Measurements from ENCODE around the gene FZD2.

FZD2 gene

DNA sequence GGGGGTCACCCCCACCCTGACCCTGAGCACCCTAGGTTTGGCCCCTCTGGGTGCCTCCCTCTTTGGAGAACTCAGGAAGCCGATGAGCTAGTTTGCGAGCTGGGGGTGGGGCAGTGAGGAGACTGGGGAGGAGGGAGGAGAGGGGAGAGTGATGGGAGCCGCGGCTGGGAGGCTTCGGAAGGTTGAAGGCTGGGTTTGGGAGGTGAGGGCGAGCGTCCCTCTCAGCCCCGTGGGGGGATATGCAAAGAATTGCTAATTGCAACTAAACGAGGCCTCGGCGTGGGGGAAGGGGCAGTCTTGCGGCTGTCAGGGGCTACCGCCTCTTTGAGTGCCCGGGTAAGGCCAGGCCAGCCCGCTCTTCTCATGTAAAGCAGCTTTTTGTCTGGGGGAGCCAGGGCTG, 17.6 kb upstream of the FZD2 start:
- DNase-seq (ENCODE audit: low spot score), result no peak
- Mint-ChIP-seq H3K36me3 (ENCODE audit: low read depth) (no peaks in the 10 kb centered on the region), H3K9me3 (no peaks in the 10 kb centered on the region), H3K27ac (no peak overlapping the region), H3K4me1 (ENCODE audit: low read depth) (peaks cover 6% of the 10 kb centered on the region), H3K27me3 (ENCODE audit: low read depth) (peaks cover 2% of the 10 kb centered on the region), H3K4me3 (no peak overlapping the region)

DNA sequence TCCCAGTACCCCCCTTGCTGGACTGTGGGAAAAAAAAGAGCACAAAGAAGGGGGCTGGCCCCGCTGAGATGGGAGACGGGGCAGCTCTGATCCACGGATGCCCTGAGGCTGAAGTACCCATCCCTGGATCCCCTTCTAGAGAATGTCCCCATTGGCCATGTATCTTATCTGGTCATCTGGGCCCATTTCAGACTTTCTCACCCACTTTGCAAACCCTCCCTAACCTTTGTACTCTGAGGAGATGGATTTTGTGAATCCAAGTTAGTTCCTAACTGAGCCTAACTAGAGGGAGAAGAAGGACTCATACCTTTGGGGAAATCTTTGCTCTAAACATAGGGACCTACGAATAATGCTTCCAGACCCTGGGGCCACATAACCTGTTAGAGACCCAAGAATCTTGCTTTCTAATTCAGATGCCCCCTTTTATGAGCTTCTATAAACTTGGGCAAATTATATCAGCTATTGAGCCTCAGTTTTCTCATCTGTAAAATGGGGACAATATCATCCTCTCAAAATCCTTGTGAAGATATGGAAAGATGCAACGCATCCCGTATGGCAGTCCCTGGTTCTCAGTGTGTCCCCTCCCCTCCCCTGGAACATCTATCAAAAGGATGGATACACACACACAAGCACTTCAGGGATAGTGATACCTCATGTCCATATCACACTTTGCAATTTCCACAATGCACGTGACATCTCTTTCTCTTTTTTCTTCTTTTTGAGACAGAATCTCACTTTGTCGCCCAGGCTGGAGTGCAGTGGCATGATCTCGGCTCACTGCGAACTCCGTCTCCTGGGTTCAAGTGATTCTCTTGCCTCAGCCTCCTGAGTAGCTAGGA, 16.8 kb upstream of the FZD2 start:
- Mint-ChIP-seq H3K4me3 (no peak overlapping the region), H3K27ac (no peak overlapping the region), H3K27me3 (ENCODE audit: low read depth) (peaks cover 6% of the 10 kb centered on the region), H3K9me3 (no peaks in the 10 kb centered on the region), H3K4me1 (ENCODE audit: low read depth) (peaks cover 6% of the 10 kb centered on the region), H3K36me3 (ENCODE audit: low read depth) (no peaks in the 10 kb centered on the region)
- no peak for DNase-seq (ENCODE audit: low spot score)

DNA sequence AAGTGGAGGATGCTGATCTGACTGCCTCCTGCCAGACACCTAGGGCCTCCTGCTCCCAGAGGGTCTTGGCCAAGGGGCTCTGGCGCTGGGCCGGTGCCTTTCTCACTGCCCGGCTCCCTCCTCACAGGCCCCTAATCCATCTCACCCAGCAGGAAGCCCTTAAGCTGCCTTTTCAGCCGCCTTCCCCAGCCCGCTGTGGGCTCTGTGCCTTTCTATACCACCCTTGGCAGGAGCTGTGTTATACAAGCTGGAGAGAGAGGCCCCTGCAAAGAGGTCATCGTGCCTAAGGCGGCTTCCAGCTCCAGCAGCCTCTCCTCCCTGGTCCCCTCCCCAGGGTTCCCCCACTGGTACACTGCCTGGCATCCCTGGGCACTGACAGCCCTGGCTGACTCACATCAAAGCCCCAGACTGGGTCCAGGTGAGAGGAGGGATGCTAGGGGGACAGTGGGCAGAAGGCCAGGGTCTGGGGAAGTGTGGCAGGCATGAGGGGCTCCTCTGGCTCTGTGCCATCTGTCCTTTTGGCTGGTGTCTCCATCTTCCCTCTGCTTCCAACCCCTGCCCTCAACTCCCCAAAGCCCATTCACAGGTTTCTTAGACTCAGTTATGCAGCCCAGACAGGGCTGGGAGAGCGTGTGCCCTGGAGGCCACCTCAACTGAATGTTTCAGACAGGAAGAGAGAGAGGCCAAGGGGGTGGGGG, 15.3 kb upstream of the FZD2 start:
- DNase-seq (ENCODE audit: low spot score), result no peak

DNA sequence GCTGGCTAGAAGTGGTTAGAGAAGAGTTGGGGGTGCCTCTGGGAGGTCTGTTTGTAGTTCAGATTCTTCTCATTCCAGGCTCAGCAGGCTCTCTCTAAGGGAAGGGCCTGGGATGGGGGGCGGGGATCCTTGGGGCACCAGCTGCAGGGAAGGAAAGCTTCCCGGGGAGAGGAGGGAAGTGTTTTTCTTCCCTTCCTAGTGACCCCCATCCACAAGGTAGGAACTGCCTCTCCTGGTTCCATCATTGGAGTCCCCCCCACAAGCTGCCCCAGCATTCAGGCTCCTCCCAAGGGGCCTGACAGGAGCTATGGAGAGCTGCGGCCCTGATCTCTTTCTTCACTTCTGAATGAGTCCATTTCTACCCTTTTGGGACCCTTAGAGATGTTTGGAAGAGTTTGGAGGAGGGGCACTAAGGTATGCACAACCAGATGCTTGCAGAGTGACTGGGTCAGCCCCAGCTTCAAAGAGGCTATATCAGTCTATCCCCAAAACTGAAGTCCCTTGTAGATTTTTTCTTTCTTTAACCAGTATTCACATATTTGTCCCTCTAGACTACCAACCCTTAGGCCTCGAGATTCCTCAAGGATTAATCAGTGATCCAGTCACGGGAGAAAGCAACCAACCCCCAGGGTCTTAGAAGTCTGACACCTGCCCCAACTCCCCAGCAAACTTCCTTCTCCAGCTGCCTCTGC, 13.9 kb upstream of the FZD2 start:
- peaks cover 8% of the 10 kb centered on the region for H3K27me3 Mint-ChIP-seq (ENCODE audit: low read depth)
- H3K4me1 Mint-ChIP-seq (ENCODE audit: low read depth), result peaks cover 8% of the 10 kb centered on the region
- DNase-seq (ENCODE audit: low spot score), result no peak
- no peak overlapping the region for H3K4me3 Mint-ChIP-seq
- no peaks in the 10 kb centered on the region for H3K36me3 Mint-ChIP-seq (ENCODE audit: low read depth)
- H3K9me3 Mint-ChIP-seq, result no peaks in the 10 kb centered on the region
- H3K27ac Mint-ChIP-seq, result no peak overlapping the region

More for the DNA sequence above, 15.3 kb upstream of the FZD2 start:
- H3K9me3 Mint-ChIP-seq, result no peaks in the 10 kb centered on the region
- H3K4me3 Mint-ChIP-seq, result no peak overlapping the region
- H3K4me1 Mint-ChIP-seq (ENCODE audit: low read depth), result peaks cover 8% of the 10 kb centered on the region
- no peaks in the 10 kb centered on the region for H3K36me3 Mint-ChIP-seq (ENCODE audit: low read depth)
- H3K27me3 Mint-ChIP-seq (ENCODE audit: low read depth), result peaks cover 10% of the 10 kb centered on the region
- H3K27ac Mint-ChIP-seq, result no peak overlapping the region

DNA sequence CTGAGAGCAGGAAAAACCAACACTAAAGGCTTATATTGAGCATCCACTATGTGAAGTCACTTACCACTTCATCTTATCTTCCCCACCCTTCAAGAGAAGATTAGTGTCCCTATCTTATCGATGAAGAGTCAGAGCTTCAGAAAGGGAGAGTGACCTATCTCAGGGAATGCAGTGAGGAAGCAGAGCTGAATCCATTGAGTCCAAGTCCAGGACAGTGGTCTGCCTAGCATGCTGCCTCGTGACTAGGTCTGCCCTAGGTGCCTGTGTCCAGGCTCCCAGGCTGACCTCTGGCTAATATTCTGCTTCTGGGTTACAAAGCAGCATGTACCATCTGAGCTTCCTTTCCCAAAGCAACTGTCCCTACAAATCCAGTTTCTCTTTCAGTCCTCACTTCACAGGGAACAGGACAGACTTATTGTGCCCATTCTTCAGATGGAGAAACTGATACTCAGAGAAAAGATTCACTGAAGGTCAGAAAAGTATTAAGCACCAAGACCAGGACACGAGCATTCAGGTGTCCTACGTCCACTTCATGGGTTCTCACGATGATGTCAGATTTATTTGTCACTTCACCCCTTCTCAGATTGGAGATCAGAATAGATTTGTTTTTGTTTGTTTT, 13.3 kb upstream of the FZD2 start:
- Mint-ChIP-seq H3K27ac (no peak overlapping the region), H3K4me1 (ENCODE audit: low read depth) (peaks cover 9% of the 10 kb centered on the region), H3K4me3 (no peak overlapping the region), H3K27me3 (ENCODE audit: low read depth) (peaks cover 11% of the 10 kb centered on the region), H3K36me3 (ENCODE audit: low read depth) (no peaks in the 10 kb centered on the region), H3K9me3 (no peaks in the 10 kb centered on the region)
- DNase-seq (ENCODE audit: low spot score), result no peak

DNA sequence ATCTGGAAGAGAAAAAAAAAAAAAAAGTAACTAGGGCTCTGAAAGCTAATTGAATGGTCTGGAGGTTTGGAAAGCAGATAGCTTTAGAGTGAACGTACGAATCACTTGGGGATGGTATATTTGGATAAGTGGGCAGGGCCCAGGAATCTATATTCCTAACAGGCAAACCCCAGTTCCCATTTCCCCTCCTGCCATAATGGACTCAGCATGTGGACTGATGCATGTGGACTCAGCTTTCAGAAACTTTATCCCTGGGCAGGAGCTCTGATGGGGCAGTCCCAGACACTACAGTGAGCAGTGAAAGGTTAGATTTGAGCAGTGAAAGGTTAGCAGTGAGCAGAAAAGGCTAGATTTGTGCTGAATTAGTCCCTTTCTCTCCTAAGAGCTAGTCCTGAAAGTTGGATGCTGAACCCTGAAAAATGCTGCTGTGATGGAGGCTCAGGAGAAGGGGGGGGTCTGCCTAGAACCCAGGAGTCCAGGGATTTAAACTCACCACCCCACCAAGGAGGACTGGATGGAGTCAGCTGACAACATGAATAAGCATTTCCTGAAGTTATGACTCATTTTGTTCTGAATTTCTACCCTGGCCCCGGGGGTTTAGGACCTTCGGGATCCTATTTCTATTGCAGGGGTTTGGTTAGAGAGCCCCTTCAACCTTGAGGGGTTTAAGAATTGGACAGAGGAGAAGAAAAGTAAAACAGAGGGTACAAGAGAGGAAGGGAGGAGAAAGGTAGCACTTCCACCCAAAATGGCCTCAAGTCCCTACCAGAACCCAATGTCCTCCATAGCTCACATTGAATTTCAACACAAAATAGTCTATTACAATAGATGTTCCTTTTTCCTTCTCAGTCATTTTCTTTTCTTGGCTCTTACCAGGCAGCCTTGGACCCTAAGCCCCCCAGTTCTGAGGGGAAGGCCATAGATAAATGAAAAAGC, 10.3 kb upstream of the FZD2 start:
- no peak for DNase-seq (ENCODE audit: low spot score)
- H3K4me1 Mint-ChIP-seq (ENCODE audit: low read depth), result peaks cover 9% of the 10 kb centered on the region
- H3K27me3 Mint-ChIP-seq (ENCODE audit: low read depth), result peaks cover 23% of the 10 kb centered on the region
- H3K4me3 Mint-ChIP-seq, result no peak overlapping the region
- no peak overlapping the region for H3K27ac Mint-ChIP-seq
- H3K9me3 Mint-ChIP-seq, result no peaks in the 10 kb centered on the region
- no peaks in the 10 kb centered on the region for H3K36me3 Mint-ChIP-seq (ENCODE audit: low read depth)

DNA sequence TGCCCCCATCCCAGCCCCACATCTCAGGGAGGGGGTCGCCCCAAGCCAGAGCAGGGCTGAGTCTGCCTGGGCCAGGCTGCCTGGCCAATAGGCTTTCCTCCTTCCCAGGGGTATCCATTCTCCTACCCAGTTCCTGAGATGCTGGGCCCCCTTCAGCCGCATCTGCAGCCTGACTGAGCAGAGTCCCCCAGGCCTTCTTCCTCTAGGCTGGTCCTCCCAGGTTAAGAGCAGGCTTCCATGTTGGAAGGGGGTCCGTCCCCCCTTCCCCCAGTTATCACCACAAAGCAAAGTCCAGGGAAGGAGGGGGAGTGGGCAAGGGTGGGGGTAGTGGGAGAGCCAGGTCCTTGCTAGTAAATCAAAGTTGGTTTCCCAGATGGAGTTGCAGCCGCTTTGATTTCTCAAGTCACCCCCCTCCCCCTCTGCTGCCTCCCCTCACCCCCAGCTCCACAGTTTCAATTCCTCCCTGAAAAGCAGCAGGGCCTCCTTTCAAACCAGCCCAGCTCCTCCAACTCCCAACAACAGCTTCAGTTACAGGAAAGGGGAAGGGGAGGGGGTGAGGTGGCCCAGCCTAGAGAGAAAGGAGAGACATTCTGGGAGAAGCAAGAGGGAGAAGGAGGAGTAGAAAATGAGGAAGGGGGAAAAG, 9.5 kb upstream of the FZD2 start:
- H3K4me3 Mint-ChIP-seq, result no peak overlapping the region
- no peak for DNase-seq (ENCODE audit: low spot score)
- H3K27ac Mint-ChIP-seq, result no peak overlapping the region
- H3K9me3 Mint-ChIP-seq, result no peaks in the 10 kb centered on the region
- H3K36me3 Mint-ChIP-seq (ENCODE audit: low read depth), result no peaks in the 10 kb centered on the region
- peaks cover 3% of the 10 kb centered on the region for H3K4me1 Mint-ChIP-seq (ENCODE audit: low read depth)
- peaks cover 29% of the 10 kb centered on the region for H3K27me3 Mint-ChIP-seq (ENCODE audit: low read depth)

DNA sequence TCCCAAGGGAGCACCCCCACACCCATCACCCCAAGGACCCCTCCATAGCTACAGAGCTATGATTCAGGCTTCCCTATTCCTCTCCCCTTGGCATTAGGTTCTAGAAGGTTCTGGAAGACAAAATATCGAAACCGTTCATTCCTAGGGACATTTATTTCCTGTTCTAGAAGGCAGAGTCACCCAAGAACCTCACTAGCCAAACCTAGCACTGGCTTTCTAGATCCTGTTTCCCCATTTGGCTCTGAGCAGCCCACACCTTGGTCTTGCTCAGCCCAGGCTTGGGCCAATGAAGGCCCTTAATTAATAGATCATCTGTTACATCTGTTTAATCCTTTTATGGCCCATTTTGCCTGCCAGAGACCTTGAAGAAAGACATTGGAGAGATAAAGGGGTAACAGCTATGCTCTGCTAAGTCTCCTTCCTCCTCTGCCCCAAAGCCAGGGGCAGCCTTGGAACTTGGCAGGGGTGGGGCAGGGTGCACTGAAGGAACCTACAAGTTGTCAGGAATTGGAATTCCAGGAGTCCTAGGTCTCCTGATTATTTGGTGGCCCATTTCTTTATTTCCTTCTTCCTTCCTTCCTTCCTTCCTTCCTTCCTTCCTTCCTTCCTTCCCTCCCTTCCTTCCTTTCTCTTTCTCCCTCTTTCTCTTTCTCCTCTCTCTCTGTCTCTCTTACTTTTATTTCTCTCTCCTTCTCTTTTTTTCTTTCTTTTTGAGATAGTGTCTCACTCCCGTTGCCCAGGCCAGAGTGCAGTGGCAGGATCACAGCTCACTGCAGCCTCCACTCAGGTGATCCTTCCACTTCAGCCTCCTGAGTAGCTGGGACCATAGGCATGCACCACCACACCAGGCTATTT, 8.7 kb upstream of the FZD2 start:
- Mint-ChIP-seq H3K27ac (no peak overlapping the region), H3K36me3 (ENCODE audit: low read depth) (no peaks in the 10 kb centered on the region), H3K9me3 (no peaks in the 10 kb centered on the region), H3K4me3 (no peak overlapping the region), H3K4me1 (ENCODE audit: low read depth) (peaks cover 3% of the 10 kb centered on the region), H3K27me3 (ENCODE audit: low read depth) (peaks cover 29% of the 10 kb centered on the region)
- no peak for DNase-seq (ENCODE audit: low spot score)

DNA sequence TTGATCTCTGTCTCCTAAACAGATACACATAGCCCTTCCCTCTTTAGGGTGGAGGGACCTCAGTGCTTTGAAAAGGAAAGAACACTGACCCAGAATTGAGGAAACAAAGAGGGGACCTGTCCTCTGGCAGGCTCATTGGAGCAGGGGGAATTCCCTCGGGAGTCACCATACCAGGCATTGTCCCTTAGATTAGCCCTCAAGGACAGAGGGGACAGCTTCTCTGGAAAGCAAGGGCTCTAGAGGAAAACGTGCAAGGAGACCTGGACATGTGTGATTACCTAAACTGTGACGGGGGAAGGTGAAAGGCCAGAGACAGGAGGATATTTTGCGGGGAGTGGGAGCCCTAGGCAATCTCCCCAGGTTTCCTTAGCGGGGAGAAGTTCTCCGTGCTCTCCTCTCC, 7.6 kb upstream of the FZD2 start:
- peaks cover 3% of the 10 kb centered on the region for H3K4me1 Mint-ChIP-seq (ENCODE audit: low read depth)
- H3K4me3 Mint-ChIP-seq, result no peak overlapping the region

DNA sequence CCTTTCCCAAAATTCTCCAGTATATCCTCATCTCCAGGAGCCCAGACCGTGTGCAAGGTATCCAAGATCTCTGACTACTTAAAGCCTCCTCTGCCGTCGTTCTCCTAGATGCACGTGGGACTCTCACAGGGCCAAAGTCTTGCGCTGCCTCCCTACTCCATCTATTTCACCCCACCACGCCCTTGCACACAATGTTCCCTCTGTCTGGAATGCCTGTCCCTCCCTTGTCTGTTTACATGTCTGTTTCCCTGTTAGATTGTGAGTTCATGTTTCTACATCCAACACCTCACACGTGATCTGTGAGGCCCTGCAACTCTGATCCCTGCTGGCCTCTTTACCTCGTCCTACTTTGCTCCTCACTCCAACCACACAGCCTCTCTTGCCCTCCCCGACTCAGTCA, 4.9 kb upstream of the FZD2 start:
- no peak for DNase-seq (ENCODE audit: low spot score)
- no peak overlapping the region for H3K27ac Mint-ChIP-seq
- no peaks in the 10 kb centered on the region for H3K36me3 Mint-ChIP-seq (ENCODE audit: low read depth)
- H3K27me3 Mint-ChIP-seq (ENCODE audit: low read depth), result peaks cover 47% of the 10 kb centered on the region
- no peaks in the 10 kb centered on the region for H3K9me3 Mint-ChIP-seq
- H3K4me1 Mint-ChIP-seq (ENCODE audit: low read depth), result peaks cover 15% of the 10 kb centered on the region
- H3K4me3 Mint-ChIP-seq, result no peak overlapping the region

More for the DNA sequence above, 7.6 kb upstream of the FZD2 start:
- Mint-ChIP-seq H3K27ac (no peak overlapping the region), H3K36me3 (ENCODE audit: low read depth) (no peaks in the 10 kb centered on the region), H3K27me3 (ENCODE audit: low read depth) (peaks cover 29% of the 10 kb centered on the region), H3K9me3 (no peaks in the 10 kb centered on the region)
- no peak for DNase-seq (ENCODE audit: low spot score)

DNA sequence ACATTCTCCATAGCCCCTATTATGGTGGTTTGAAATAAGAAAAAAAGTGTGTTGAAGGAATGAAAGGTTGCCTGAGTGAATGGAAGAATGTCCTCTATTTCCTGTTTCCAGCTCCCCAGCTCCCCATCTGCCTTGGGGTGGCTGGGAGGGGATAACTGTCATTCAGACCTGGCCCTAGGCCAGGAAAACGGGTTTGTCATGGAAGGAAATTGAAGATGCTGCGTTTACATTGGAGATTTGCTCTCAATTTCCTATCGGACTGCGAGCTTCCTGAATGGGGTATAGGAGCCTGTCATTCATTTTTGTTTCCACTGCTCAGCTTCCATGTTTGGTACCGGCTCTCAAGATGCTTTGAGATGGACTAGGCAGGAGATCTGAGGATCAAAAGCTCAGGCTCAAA, 2.2 kb upstream of the FZD2 start:
- H3K4me3 Mint-ChIP-seq, result peak overlapping the region; percentile 12
- peaks cover 20% of the 10 kb centered on the region for H3K4me1 Mint-ChIP-seq (ENCODE audit: low read depth)
- H3K27ac Mint-ChIP-seq, result no peak overlapping the region
- no peaks in the 10 kb centered on the region for H3K9me3 Mint-ChIP-seq
- DNase-seq (ENCODE audit: low spot score), result no peak
- peaks cover 3% of the 10 kb centered on the region for H3K36me3 Mint-ChIP-seq (ENCODE audit: low read depth)
- peaks cover 61% of the 10 kb centered on the region for H3K27me3 Mint-ChIP-seq (ENCODE audit: low read depth)

DNA sequence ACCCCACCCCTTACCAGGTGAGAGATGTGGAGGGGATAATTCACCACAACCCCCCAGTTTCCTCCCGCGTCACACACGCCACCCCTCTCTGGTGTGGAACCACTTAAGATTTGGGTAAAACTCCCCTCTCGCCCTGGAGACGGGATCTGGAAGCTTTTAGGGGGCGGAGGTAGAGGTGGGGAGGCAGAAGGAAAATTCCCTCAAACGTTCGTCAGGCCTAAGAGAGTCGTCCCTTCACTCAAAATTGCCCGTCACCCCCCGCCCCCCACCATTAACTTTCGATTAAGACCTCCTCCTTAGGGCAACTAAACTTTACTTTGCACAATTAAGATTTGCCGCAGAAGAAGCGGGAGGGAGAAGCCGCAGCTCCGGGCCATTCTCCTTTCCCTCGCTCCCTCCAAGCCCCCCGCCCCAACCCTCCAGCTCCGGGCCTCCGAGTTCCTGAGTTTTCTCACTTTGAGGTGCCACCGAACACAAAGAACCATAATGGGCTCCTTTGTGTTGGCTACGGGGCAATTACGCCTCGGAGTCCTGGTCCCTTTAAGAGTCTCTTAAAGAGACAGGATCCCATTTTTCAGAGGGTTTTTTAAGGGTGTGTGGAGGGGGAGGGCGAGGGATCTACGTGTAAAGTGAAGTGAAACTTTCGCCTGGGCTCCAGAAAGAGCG, 985 bp upstream of the FZD2 start:
- peaks cover 20% of the 10 kb centered on the region for H3K4me1 Mint-ChIP-seq (ENCODE audit: low read depth)
- peaks cover 3% of the 10 kb centered on the region for H3K36me3 Mint-ChIP-seq (ENCODE audit: low read depth)
- H3K27ac Mint-ChIP-seq, result peak overlapping the region; percentile 39
- H3K27me3 Mint-ChIP-seq (ENCODE audit: low read depth), result peaks cover 66% of the 10 kb centered on the region
- no peaks in the 10 kb centered on the region for H3K9me3 Mint-ChIP-seq
- peak; percentile 8 for DNase-seq (ENCODE audit: low spot score)
- H3K4me3 Mint-ChIP-seq, result peak overlapping the region; percentile 87

Measured in T-helper 2 cell treated with Interferon-gamma antibody and Interleukin-4, amounts not matched to agents 5 μg/mL and 100 μg/mL, for 36 hours (primary cell).